OCI-LY3 (cell line): ENCODE data around the gene NFIA.

Source experiments
- EZH2phosphoT487 ChIP-seq: fragments of 200-600 bp; shearing (Covaris generic); IDR thresholded peaks from 2 replicates; pipeline ENCODE4 v1.6.1; 2018; ENCODE audit warnings: antibody characterized with exemption, mixed run types, low read depth
- TF ChIP-seq, protein P1 (sequence below): fragments of 200-600, 300-600 bp; sonication (generic); IDR thresholded peaks from 2 replicates; pipeline ENCODE4 v1.5.1; 2014; ENCODE audit warnings: antibody characterized with exemption, low read length, low read depth

DNA sequence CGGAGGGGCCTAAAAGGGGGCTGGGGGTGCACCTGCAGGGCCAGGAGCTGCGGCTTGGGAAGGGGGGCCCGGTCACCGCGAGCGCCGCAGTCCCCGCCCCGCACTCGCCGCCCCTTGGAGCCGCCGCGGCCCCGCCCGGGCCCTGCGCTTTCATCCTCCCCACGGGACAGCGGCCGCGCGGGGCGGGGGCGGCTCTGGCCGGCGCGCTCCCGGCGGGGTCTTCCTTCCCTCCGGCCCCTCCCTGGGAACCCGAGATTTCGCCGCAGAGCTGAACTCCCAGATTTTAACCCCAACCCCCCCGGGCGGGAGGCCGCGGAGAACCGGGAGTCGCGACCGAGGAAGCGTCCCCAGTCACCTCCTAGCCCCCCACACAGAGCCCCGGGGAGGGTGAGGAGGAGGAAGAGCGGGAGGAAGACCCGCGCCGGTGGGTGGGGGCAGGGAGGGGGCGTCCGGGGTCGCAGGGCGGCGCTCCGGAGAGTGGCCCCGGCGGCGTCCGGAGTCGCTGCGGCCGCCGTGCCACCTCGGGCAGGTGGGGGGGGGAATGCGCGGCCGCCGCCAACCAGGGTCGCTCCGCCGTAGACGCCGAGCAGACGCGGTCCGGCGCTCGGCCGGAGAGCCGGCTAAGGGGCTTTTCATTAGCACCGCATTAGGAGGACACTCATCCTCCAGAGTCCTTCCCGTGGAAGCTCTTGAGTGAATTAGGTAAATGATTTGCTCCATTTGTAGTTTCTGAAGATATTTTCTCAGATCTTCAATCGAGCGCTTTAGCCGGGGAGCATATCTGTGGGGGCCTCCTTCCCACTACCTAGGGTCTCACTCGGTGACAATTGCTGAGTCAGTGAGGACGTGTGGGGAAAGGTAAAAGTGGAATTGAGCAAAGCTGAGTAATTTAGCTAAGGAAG is 31.6 kb upstream of the NFIA start:
- TF ChIP-seq, protein P1, sequence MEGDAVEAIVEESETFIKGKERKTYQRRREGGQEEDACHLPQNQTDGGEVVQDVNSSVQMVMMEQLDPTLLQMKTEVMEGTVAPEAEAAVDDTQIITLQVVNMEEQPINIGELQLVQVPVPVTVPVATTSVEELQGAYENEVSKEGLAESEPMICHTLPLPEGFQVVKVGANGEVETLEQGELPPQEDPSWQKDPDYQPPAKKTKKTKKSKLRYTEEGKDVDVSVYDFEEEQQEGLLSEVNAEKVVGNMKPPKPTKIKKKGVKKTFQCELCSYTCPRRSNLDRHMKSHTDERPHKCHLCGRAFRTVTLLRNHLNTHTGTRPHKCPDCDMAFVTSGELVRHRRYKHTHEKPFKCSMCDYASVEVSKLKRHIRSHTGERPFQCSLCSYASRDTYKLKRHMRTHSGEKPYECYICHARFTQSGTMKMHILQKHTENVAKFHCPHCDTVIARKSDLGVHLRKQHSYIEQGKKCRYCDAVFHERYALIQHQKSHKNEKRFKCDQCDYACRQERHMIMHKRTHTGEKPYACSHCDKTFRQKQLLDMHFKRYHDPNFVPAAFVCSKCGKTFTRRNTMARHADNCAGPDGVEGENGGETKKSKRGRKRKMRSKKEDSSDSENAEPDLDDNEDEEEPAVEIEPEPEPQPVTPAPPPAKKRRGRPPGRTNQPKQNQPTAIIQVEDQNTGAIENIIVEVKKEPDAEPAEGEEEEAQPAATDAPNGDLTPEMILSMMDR: no peak
- no peak for TF ChIP-seq EZH2phosphoT487
